ENCODE measurements around the gene ZAR1L.

DNA sequence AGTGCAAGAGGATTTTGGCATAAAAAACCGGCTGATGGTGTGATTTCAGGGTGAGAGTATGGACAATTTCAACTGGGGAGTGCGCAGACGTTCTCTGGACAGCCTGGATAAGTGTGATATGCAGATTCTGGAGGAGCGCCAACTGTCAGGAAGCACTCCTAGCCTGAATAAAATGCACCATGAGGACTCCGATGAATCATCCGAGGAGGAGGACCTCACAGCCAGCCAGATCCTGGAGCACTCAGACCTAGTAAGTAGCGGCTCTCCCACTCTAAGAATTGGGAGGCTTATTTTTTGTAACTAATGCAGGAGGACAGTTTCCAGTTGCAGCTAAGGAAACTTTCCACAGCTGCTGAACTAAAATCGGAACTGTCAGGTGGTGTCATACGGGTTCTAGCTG is 53.6 kb downstream of the ZAR1L start:
- TF ChIP-seq, protein P1, sequence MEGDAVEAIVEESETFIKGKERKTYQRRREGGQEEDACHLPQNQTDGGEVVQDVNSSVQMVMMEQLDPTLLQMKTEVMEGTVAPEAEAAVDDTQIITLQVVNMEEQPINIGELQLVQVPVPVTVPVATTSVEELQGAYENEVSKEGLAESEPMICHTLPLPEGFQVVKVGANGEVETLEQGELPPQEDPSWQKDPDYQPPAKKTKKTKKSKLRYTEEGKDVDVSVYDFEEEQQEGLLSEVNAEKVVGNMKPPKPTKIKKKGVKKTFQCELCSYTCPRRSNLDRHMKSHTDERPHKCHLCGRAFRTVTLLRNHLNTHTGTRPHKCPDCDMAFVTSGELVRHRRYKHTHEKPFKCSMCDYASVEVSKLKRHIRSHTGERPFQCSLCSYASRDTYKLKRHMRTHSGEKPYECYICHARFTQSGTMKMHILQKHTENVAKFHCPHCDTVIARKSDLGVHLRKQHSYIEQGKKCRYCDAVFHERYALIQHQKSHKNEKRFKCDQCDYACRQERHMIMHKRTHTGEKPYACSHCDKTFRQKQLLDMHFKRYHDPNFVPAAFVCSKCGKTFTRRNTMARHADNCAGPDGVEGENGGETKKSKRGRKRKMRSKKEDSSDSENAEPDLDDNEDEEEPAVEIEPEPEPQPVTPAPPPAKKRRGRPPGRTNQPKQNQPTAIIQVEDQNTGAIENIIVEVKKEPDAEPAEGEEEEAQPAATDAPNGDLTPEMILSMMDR (IDR thresholded peaks at IDR 0.05; ENCODE audit: low read depth, low read length, poor library complexity, severe bottlenecking): no peak
- TF ChIP-seq EZH2phosphoT487 (IDR thresholded peaks at IDR 0.05; ENCODE audit: borderline replicate concordance, low read length): no peak
